DMS 273 (cell line): ENCODE measurements around the gene SEC63.
"Not testable (repeated sequence)": the region's sequence is repeated elsewhere in the genome, so short reads cannot be mapped to it uniquely, and the experiment has no call there.

Experiments used
- DNase-seq: peaks from one replicate; lab custom pipeline; 2025; ENCODE audit not compliant: unreplicated experiment; lab: John Stamatoyannopoulos, UW

Gene SEC63

DNA sequence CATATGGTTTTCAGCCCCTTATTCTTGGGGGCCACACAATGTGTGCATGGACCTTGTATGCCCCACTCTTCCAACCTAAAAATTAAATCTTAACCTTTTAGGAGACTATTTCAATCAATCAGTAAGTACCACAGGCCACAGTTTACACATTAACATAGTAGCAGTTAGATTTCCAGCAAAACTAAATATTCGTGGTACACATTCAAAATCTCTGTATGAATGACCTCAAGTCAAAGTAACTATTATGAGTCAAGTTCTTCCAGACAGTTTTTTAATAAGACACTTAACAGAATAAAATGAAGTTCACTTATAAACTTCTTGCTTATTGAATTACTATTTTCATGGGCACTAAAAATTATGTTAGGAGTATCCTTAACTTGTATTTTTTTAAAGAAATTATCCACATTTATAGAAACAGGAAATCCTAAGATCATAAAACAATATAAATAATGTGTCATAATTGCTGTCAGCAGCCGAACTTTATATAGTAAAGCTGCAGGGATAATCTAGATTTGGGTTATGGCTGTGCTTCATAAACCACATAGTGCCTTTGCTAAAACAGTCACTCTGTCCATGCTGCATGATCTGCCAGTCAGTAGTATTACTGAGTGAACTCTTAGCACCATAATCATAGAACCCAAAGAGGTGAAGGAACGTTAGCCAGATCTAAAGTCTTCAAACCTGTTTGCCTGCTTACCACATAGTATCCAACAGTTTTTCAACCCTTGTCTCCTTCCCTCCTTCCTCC, 21.7 kb downstream of the SEC63 start:
- DNase-seq, result no peak

- not testable (repeated sequence) for DNase-seq
Observed at GRCh38 chr6:107934229-107934628, 23.8 kb downstream of the SEC63 start.

GRCh38 chr6:107932580-107932979, 25.4 kb downstream of the SEC63 start:
- no peak for DNase-seq

DNA sequence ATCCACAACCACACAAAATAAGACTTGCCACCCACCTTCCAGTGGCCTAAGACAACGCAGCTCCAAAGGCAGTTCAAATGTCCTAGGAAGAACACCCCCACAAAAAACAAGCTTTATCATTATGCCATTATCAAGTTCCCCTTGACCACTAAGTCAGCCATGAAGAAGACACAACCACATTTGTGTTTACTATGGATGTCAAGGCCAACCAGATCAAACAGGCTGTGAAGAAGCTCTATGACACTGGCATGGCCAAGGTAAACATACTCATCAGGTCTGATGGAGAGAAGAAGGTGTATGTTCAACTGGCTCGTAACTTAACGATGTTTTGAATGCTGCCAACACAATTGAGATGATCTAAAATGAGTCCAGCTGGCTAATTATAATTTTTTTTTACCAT, 26.1 kb downstream of the SEC63 start:
- no peak for DNase-seq

DNA sequence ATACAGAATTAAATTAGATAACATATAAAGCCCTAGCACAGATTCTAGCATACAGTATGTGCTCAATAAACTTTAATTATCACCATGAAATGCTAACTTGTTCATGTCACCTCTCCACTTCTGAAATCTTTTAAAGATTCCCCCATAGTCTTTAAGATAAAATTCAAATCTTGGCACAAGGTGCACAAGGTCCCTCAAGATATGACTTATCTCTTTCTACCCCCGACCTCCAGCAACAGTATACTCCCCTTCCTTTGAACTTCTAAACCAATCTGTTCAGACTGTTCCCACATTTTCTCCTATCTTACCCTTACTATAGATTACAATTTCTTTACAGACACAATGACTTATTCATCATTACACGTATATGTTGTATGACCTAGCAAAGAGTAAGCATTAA, 29.0 kb downstream of the SEC63 start:
- DNase-seq, result no peak

GRCh38 chr6:107926697-107927544, 31.1 kb downstream of the SEC63 start:
- not testable (repeated sequence) for DNase-seq

DNA sequence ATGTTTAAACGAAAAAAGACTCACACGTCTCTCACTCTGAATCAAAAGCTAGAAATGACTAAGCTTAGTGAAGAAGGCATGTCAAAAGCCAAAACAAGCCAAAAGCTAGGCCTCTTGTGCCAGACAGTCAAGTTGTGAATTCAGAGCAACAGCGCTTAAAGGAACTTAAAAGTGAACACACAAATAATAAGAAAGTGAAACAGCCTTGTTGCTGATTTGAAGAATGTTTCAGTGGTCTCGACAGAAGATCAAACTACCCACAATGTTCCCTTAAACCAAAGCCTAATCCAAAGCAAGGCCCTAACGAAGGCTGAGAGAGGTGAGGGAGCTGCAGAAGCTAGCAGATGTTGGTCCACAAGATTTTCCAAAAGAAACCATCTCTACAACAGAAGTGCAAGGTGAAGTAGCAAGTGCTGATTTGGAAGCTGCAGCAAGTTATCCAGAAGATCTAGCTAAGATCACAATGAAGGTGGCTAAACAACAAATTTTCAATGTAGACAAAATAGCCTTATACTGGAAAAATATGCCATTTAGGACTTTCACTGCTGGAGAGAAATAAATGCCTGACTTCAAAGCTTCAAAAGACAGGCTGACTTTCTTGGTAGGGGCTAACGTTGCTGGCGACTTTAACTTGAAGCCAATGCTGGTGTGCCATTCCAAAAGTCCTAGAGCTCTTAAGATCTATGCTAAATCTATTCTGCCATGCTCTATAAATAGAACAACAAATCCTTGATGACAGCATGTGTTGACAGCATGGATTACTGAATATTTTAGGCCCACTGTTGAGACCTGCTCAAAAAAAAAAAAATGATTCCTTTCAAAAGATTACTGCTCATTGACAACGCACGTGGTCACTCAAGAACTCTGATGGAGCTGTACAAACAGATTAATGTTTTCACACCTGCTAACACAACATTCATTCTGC, 40.3 kb downstream of the SEC63 start:
- peak; percentile 49 for DNase-seq

DNA sequence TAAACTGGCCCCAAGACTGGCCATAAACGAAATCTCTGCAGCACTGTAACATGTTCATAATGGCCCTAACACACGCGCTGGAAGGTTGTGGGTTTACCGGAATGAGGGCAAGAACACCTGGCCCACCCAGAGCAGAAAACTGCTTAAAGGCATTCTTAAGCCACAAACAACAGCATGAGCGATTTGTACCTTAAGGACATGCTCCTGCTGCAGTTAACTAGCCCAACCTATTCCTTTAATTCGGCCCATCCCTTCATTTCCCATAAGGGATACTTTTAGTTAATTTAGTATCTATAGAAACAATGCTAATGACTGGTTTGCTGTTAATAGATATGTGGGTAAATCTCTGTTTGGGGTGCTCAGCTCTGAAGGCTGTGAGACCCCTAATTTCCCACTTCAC, 41.0 kb downstream of the SEC63 start:
- not testable (repeated sequence) for DNase-seq

- DNase-seq, result no peak
Observed at GRCh38 chr6:107911692-107912091, 46.3 kb downstream of the SEC63 start.

DNA sequence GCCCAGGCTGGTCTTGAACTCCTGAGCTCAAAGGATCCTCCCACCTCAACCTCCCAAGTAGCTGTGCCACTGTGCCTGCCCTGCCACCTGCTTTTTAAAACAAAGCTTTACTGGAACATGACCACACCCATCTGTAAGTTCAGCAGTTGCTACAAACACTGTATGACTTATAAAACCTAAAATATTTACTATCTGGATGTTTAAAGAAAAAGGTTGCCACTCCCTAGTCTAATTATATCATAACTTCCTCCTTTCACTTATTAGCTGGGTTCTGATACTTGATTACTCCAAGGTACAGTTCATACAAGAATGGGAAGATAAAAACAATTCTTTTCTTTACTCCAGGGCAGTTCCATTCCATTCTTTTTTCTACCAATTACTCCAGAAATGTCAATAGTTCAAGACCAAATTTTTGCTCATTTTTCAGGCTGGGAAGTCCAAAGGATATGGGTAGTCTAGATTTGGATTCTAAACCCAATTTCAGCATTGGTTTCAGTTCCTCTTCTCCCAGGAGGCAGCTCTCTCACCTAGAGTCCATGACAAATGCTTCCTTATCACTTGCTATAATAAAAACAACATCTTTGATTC, 63.1 kb downstream of the SEC63 start:
- no peak for DNase-seq

DNA sequence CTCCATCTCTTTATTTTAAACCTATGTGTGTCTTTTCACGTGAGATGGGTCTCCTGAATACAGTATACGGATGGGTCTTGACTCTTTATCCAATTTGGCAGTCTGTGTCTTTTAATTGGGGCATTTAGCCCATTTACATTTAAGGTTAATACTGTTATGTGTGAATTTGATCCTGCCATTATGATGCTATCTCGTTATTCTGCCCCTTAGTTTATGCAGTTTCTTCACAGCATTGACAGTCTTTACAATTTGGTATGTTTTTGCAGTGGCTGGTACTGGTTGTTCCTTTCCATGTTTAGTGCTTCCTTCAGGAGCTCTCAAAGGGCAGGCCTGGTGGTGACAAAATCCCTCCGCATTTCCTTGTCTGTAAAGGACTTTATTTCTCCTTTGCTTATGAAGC, 67.6 kb downstream of the SEC63 start:
- DNase-seq, result not testable (repeated sequence)

- DNase-seq, result not testable (repeated sequence)
Observed at GRCh38 chr6:107885950-107886349, 72.1 kb downstream of the SEC63 start.

- peak; percentile 15 for DNase-seq
Observed at GRCh38 chr6:107879941-107880340, 78.1 kb downstream of the SEC63 start.

DNA sequence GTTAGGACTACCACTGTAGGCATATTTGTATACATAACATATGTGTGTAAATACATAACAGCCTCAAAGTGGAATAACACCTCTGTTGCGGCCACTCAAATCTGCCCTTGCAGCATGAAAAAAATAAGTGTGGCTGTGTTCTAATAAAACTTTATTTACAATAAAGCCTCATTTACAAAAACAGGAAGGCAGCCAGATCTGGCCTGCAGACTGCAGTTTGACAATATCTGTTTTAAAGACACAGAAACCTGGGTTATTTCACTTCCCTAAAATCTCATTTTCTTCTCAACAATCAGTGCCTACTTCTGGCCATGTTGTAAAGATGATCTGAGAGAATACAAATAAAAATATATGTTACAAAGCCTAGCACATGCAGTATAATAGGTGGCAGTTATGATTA, 80.0 kb downstream of the SEC63 start:
- DNase-seq, result no peak

GRCh38 chr6:107871976-107872375, 86.0 kb downstream of the SEC63 start:
- no peak for DNase-seq

DNA sequence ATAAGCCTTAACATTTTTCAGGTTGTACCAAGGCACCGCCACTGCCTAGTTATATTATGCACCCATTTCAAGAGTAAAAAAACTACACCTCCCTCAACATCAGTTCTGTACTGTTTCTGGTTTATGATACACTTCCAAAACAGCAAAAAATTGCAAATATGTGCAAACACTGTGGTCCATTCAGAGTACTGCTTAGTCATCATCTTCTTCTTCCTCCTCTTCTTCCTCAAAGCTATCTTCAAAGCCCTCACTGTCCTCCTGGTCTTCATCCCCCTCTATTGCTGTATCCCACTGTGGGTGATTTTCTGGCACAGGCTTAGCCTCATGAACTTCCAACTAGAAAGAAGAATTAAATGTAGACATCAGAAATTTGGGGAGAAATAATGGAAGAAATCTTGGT, 86.5 kb downstream of the SEC63 start:
- DNase-seq, result not testable (repeated sequence)

DNA sequence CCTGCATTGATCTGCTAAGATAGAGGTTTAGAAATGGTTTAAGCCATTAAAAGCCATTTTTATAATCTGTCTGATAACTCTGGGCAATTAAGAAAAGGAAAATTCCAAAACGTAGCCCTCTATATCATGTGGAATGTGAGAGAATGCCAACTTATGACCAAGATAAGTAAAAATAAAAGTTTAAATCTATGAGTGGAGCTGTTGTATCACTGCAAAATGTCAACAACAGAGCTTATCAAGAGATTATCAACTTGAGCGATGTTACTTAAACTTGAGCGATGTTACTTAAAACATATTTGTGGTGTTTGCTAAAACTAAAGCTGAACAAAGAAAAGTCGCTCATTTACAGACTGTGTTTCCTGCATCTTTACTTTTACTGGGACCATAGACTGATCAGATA, 87.0 kb downstream of the SEC63 start:
- DNase-seq, result no peak

GRCh38 chr6:107870381-107870780, 87.6 kb downstream of the SEC63 start:
- DNase-seq, result no peak

DNA sequence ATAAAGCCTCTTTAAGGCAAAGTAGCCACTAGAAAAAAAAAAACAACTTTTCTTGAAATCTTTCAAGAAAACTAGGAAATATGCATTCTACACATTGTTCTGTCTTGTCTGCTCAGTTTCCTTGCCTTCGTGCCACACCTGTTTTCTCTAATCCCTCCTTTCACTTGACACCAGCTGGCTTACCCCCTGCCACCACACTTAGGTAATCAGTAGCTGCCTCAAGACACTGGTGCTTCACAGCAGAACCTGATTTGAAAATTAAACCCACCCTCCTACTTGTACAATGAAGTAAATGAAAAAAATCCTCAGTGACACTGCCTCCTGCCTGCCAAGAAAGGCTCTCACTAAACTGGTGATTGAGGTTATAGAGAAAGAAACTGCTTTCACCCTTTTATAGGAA, 88.1 kb downstream of the SEC63 start:
- DNase-seq, result peak; percentile 18

GRCh38 chr6:107868867-107869611, 89.0 kb downstream of the SEC63 start:
- DNase-seq, result no peak
